Inflammatory macrophage treated with lipopolysaccharide for 1 hour (primary cell): ENCODE measurements around the gene DPP8.
"Not testable (repeated sequence)": the region's sequence is repeated elsewhere in the genome, so short reads cannot be mapped to it uniquely, and the experiment has no call there.

Source experiments
- DNase-seq, 2 donors: peaks; one replicate each; pipeline ENCODE4 v3.0.0-alpha.2; 2020 to 2022

DPP8 gene

DNA sequence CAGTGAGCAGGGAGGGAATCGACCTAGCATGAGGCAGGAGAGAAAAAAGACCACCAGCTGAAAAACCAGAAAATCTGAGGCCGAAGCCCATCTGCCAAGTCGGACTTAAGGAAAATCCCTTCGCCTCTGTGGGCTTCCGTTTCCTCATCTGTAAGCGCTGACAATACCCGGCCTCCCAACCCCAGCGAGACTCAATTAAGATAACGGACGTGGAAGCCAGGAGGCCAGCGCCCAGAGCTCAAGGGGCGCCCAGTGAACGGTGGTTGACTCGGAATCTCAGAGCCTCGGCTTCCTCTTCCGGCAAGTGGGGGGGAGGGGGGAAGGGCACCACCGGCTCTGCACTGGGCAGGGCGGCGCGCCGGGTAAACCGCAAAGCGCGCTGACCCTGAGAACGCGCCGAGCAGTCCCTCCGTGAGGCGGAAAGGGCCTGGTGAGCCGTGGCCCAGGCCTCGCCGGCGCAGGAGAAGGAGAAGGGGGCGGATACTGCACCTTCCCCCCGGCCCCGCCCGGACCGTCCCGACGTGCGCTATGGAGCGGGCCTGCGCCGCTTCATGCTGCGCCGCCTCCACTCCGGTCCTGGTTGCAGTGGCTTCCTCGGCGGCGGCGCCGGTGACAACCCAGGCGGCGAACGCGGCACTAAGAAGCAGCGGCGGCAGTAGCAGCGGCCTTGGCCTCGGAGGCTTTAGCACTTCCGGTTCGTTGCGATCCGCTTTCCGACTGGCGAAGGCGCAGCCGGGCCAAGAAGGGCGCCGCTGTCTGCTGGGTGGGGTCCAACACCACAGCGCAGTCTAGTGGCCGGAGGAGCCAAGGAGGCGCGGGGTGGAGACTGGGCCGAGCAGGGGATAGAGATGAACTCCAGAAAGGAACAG lies at the start of gene DPP8:
TSS of gene DPP8 (minus strand) at position 693 of the 869 bp plus-strand sequence. CDS start 5,136 bp downstream, outside the sequence.
- DNase-seq = peak; percentile 86 to 95

GRCh38 chr15:65561934-65562333 lies 44.4 kb upstream of the DPP8 start:
- DNase-seq = no peak

DNA sequence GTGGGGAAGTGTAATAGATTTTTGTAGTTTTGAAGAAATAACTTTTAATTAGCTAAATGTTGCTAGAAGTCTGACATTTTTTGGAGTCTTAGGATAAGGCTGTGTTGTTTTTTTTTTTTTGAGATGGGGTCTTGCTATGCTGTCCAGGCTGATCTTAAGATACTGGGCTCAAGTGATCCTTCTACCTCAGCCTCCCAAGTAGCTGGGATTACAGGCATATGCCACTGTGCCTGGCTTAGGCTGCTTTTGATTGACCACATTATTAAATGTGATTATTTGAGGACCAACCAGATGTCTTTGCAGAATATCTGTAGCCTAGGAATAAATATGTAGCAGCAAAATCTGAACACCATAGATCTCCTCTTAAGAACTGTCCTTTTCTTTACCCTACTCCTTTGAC lies 42.5 kb upstream of the DPP8 start:
- no peak for DNase-seq

GRCh38 chr15:65558997-65559760 lies 41.7 kb upstream of the DPP8 start:
- no peak for DNase-seq

GRCh38 chr15:65558336-65558735 lies 40.8 kb upstream of the DPP8 start:
- DNase-seq = no peak

GRCh38 chr15:65556622-65557021 lies 39.1 kb upstream of the DPP8 start:
- no peak for DNase-seq

DNA sequence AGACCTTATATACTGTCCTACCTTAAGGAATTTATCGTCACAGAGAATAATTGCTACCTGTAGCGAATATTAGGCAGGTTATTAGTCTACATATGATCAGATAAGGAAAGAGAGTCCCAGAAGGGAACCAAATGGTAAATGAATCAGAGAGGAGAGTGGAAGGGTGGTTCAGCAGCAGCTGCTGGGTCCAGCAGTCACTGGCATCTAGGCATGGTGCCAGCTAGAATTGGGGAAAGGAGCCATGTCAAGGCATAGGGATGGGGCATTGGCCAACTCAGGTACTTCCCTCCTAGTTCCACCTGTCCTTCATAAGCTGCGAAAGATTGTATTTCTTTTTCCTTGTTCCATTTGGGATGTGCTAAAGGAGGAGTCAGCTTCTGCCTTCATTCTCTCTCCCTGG lies 36.2 kb upstream of the DPP8 start:
- no peak for DNase-seq

DNA sequence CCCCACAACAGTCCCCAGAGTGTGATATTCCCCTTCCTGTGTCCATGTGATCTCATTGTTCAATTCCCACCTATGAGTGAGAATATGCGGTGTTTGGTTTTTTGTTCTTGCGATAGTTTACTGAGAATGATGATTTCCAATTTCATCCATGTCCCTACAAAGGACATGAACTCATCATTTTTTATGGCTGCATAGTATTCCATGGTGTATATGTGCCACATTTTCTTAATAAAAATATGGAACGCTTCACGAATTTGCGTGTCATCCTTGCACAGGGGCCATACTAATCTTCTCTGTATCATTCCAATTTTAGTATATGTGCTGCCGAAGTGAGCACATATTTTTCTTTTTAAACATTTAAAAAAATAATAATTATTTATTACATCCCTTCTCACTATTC lies 35.4 kb upstream of the DPP8 start:
- not testable (repeated sequence) for DNase-seq

DNA sequence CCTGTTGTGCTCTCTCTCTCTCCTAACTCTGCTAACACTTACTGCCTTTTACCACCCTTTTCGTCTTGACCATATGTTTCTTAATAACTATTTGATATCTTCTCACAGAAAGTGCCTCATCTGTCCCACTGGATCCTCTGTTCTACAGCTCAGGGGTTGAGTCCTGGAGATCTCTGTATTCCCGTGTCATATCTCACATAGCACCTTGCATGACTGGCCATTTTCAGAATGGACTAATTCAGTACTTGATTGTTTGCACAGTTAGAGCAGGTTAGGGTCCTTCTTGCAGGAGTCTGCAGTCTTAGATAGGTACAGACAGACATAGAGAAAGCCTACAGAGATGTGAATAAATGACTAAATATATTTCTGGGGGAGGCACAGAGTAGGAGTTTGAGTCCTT lies 33.7 kb upstream of the DPP8 start:
- no peak for DNase-seq

GRCh38 chr15:65550681-65551098 lies 33.2 kb upstream of the DPP8 start:
- no peak for DNase-seq

- not testable (repeated sequence) for DNase-seq
Observed at GRCh38 chr15:65549288-65549687, 31.8 kb upstream of the DPP8 start.

DNA sequence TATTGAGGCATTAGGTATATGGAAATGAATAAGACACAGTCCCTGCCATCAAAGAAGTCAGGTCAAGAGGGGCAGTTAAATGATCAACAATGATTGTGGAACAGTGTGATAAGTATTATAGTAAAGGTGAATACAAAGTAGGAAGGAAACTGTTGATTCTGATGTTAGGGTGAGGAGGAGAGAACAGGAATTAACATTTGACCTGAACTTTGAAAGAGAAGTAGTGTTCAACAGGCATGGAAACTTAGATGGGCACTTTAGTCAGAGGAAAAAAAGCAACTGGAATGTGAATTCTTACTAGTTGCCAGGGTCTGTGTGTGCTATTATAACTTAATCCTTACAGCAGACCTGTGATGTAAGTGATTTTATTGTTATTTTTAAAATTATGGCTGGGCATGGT lies 30.4 kb upstream of the DPP8 start:
- no peak for DNase-seq

DNA sequence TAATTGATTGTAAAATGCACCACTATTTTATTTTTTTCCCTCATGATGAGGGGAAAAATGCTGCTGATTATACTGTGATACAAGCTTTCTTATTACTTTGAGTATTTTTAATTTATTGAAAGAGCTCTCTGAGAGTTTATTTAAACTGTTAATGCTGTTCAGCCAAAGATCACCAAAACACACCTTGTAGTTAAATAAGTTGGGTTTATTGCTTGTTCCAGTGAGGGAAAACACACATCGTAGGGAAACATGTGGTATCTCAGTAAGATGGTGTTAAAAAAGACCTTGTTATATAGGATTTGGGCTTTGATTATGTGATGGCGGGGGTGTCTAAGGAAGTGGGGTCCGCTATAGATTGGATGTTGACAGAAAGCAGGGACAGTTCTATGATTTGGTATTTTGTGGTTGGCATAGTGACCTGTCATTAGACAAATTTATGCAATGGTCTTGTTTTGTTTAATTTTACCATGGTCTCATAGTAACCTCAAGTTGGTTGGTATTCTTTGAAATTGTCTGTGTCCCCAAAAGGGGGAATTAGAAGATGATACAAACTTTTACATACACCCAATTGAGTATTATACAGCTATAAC lies 23.8 kb upstream of the DPP8 start:
- no peak for DNase-seq

DNA sequence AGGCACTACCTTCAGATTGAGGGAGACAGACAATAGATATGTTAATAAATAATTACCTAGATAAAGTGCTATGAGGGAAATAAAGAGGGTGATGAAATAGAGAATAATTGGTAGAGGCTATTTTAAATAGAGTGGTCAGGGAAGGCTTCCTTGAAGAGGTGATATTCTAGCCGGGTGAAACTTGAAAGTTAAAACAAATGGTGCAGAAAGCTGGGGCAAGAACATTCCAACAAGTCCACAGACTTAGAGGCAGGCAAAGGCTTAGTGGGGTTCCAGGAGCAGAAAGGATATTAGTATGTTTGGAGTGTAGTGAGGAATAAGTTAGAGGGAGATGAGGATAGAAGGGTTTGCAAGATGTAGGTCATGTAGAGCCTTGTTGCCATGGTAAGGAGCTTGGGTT lies 22.8 kb upstream of the DPP8 start:
- no peak for DNase-seq

GRCh38 chr15:65535192-65535591 lies 17.7 kb upstream of the DPP8 start:
- no peak for DNase-seq

GRCh38 chr15:65533057-65533756 lies 15.7 kb upstream of the DPP8 start:
- no peak for DNase-seq

DNA sequence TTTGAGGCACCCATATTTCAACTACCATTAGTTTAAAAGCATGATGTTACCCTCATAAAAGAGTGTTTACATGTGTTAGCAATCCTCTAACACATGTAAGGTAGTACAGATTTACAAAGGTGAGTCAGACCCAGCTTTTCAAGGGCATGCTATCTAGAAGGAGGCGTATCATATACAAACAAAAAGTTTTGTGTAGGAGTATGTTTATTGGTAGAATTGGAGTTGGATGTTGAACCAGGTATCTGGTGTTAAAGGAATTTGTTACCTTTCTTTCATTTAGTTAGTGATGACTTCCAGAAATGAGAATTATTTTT lies 15.2 kb upstream of the DPP8 start:
- no peak for DNase-seq

DNA sequence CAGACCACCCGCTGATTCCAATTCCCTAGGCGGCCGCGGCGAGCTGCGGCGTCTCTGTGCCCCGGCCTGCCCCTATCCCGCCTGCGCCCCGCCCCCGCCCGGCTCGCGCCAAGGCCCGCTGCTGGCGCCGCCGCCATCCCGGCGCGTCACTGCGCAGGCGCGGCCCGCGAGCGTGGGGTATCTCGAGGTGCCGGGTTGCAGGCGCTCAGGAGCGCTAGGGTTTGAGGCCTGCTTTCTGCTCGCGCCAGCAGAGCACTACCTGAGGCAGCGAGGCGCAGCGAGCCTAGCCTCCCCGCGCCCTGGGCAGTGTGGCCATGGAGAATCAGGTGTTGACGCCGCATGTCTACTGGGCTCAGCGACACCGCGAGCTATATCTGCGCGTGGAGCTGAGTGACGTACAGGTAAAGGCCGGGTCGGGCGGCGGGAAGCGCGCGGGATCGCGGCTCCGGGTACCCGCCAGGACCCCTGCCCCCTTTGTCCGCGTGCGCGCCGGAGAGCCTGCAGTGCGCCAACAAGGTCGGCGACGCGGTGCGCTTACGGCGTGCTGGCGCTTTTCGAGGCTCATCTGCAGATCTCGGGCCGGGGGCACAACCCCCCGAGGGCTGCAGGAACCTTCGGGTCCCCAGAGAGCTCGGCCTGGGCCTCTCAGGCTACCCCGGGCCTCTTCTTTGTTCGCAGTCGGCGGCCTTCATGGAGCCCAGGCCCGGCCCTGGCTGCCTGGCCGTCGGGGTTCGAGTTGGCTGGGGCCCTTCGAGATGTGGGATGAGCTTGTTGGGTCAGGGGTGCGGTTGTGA lies 13.0 kb upstream of the DPP8 start, which contains the start of gene HACD3:
TSS of gene HACD3 (plus strand) at position 146 of the 794 bp plus-strand sequence. CDS start at position 315, 169 bp downstream.
- peak; percentile 72 to 89 for DNase-seq

- no peak for DNase-seq
Observed at GRCh38 chr15:65529762-65530317, 12.4 kb upstream of the DPP8 start.

DNA sequence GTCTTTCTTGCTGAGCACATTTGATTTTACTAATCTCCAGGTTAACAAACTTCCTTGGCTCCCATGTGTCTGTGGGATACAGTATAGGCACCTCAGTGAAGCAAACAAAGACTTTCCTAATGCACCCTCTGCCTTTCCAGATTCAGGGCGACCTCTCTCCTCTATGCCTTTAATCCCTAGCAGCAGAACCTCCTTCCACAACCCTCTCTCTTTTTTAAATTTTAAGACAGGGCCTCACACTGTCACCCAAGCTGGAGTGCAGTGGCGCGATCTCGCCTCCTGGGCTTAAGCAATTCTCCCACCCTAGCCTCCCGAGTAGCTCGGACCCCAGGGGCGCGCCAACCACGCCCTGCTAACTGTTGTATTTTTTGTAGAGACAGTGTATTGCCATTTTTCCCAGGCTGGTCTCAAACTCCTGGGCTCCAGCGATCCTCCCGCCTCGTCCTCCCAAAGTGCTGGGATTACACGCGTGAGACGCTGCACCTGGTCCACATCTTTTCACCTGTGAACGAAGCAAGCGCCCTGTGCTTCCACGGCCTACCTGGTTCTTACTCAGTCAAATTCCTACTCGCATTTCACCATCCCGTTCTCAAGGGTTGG lies 11.1 kb upstream of the DPP8 start:
- no peak for DNase-seq

GRCh38 chr15:65525622-65526021 lies 8.1 kb upstream of the DPP8 start:
- no peak for DNase-seq
